ENCODE results near the gene CCDC144A.
"Not testable (repeated sequence)": the region's sequence is repeated elsewhere in the genome, so short reads cannot be mapped to it uniquely, and the experiment has no call there.

CCDC144A gene

GRCh38 chr17:16787851-16788250, 97.8 kb downstream of the CCDC144A start:
- not testable (repeated sequence) for H3K9me3 Mint-ChIP-seq; H3K27ac Mint-ChIP-seq; H3K4me3 Mint-ChIP-seq; H3K4me1 Mint-ChIP-seq (ENCODE audit: low read depth); DNase-seq (ENCODE audit: low spot score); H3K36me3 Mint-ChIP-seq (ENCODE audit: low read depth); H3K27me3 Mint-ChIP-seq (ENCODE audit: low read depth)

- not testable (repeated sequence) for DNase-seq (ENCODE audit: low spot score); H3K9me3 Mint-ChIP-seq; H3K27ac Mint-ChIP-seq; H3K4me3 Mint-ChIP-seq; H3K36me3 Mint-ChIP-seq (ENCODE audit: low read depth); H3K27me3 Mint-ChIP-seq (ENCODE audit: low read depth); H3K4me1 Mint-ChIP-seq (ENCODE audit: low read depth)
These were observed 99.0 kb downstream of the CCDC144A start for GRCh38 chr17:16788889-16789536.

GRCh38 chr17:16789622-16790021, 99.6 kb downstream of the CCDC144A start:
- not testable (repeated sequence) for H3K27ac Mint-ChIP-seq; H3K27me3 Mint-ChIP-seq (ENCODE audit: low read depth); H3K4me1 Mint-ChIP-seq (ENCODE audit: low read depth); H3K4me3 Mint-ChIP-seq; H3K9me3 Mint-ChIP-seq; DNase-seq (ENCODE audit: low spot score); H3K36me3 Mint-ChIP-seq (ENCODE audit: low read depth)

GRCh38 chr17:16790313-16790871, 100.4 kb downstream of the CCDC144A start:
- not testable (repeated sequence) for H3K4me3 Mint-ChIP-seq; H3K9me3 Mint-ChIP-seq; H3K36me3 Mint-ChIP-seq (ENCODE audit: low read depth); H3K27me3 Mint-ChIP-seq (ENCODE audit: low read depth); DNase-seq (ENCODE audit: low spot score); H3K27ac Mint-ChIP-seq; H3K4me1 Mint-ChIP-seq (ENCODE audit: low read depth)

GRCh38 chr17:16794215-16794614, 104.2 kb downstream of the CCDC144A start:
- not testable (repeated sequence) for H3K27ac Mint-ChIP-seq; H3K4me1 Mint-ChIP-seq (ENCODE audit: low read depth); H3K27me3 Mint-ChIP-seq (ENCODE audit: low read depth); DNase-seq (ENCODE audit: low spot score); H3K36me3 Mint-ChIP-seq (ENCODE audit: low read depth); H3K4me3 Mint-ChIP-seq; H3K9me3 Mint-ChIP-seq

GRCh38 chr17:16795894-16796293, 105.9 kb downstream of the CCDC144A start:
- not testable (repeated sequence) for H3K4me1 Mint-ChIP-seq (ENCODE audit: low read depth); H3K4me3 Mint-ChIP-seq; H3K36me3 Mint-ChIP-seq (ENCODE audit: low read depth); H3K9me3 Mint-ChIP-seq; DNase-seq (ENCODE audit: low spot score); H3K27ac Mint-ChIP-seq; H3K27me3 Mint-ChIP-seq (ENCODE audit: low read depth)

- H3K36me3 Mint-ChIP-seq (ENCODE audit: low read depth); H3K27me3 Mint-ChIP-seq (ENCODE audit: low read depth); H3K4me1 Mint-ChIP-seq (ENCODE audit: low read depth); H3K27ac Mint-ChIP-seq; H3K9me3 Mint-ChIP-seq; DNase-seq (ENCODE audit: low spot score); H3K4me3 Mint-ChIP-seq: not testable (repeated sequence)
These were observed 114.8 kb downstream of the CCDC144A start for GRCh38 chr17:16804851-16805250.

GRCh38 chr17:16806599-16806998, 116.6 kb downstream of the CCDC144A start:
- not testable (repeated sequence) for DNase-seq (ENCODE audit: low spot score); H3K4me3 Mint-ChIP-seq; H3K36me3 Mint-ChIP-seq (ENCODE audit: low read depth); H3K4me1 Mint-ChIP-seq (ENCODE audit: low read depth); H3K27me3 Mint-ChIP-seq (ENCODE audit: low read depth); H3K9me3 Mint-ChIP-seq; H3K27ac Mint-ChIP-seq

- not testable (repeated sequence) for H3K27ac Mint-ChIP-seq; DNase-seq (ENCODE audit: low spot score); H3K4me3 Mint-ChIP-seq; H3K4me1 Mint-ChIP-seq (ENCODE audit: low read depth); H3K9me3 Mint-ChIP-seq; H3K36me3 Mint-ChIP-seq (ENCODE audit: low read depth); H3K27me3 Mint-ChIP-seq (ENCODE audit: low read depth)
These were observed 117.6 kb downstream of the CCDC144A start for GRCh38 chr17:16807620-16808019.

- H3K36me3 Mint-ChIP-seq (ENCODE audit: low read depth); H3K4me3 Mint-ChIP-seq; H3K27ac Mint-ChIP-seq; H3K4me1 Mint-ChIP-seq (ENCODE audit: low read depth); H3K27me3 Mint-ChIP-seq (ENCODE audit: low read depth); DNase-seq (ENCODE audit: low spot score); H3K9me3 Mint-ChIP-seq: not testable (repeated sequence)
These were observed 120.2 kb downstream of the CCDC144A start for GRCh38 chr17:16810236-16810635.

- DNase-seq (ENCODE audit: low spot score); H3K36me3 Mint-ChIP-seq (ENCODE audit: low read depth); H3K27me3 Mint-ChIP-seq (ENCODE audit: low read depth); H3K4me3 Mint-ChIP-seq; H3K4me1 Mint-ChIP-seq (ENCODE audit: low read depth); H3K9me3 Mint-ChIP-seq; H3K27ac Mint-ChIP-seq: not testable (repeated sequence)
These were observed 122.1 kb downstream of the CCDC144A start for GRCh38 chr17:16812126-16812525.

- Mint-ChIP-seq H3K9me3 (no peaks in the 10 kb centered on the region), H3K27me3 (ENCODE audit: low read depth) (no peaks in the 10 kb centered on the region), H3K36me3 (ENCODE audit: low read depth) (no peaks in the 10 kb centered on the region), H3K27ac (no peak overlapping the region), H3K4me1 (ENCODE audit: low read depth) (no peaks in the 10 kb centered on the region), H3K4me3 (no peak overlapping the region)
- no peak for DNase-seq (ENCODE audit: low spot score)
These were observed 124.4 kb downstream of the CCDC144A start for GRCh38 chr17:16814439-16814838.

GRCh38 chr17:16817201-16817600, 127.2 kb downstream of the CCDC144A start:
- Mint-ChIP-seq H3K9me3 (no peaks in the 10 kb centered on the region), H3K36me3 (ENCODE audit: low read depth) (no peaks in the 10 kb centered on the region), H3K27ac (no peak overlapping the region), H3K4me1 (ENCODE audit: low read depth) (no peaks in the 10 kb centered on the region), H3K4me3 (no peak overlapping the region), H3K27me3 (ENCODE audit: low read depth) (no peaks in the 10 kb centered on the region)
- DNase-seq (ENCODE audit: low spot score): no peak

- H3K36me3 Mint-ChIP-seq (ENCODE audit: low read depth); H3K27ac Mint-ChIP-seq; H3K9me3 Mint-ChIP-seq; H3K4me1 Mint-ChIP-seq (ENCODE audit: low read depth); DNase-seq (ENCODE audit: low spot score); H3K27me3 Mint-ChIP-seq (ENCODE audit: low read depth); H3K4me3 Mint-ChIP-seq: not testable (repeated sequence)
These were observed 127.9 kb downstream of the CCDC144A start for GRCh38 chr17:16817940-16818339.

GRCh38 chr17:16818340-16818739, 128.3 kb downstream of the CCDC144A start:
- DNase-seq (ENCODE audit: low spot score): no peak
- no peaks in the 10 kb centered on the region for H3K9me3 Mint-ChIP-seq
- H3K4me3 Mint-ChIP-seq: no peak overlapping the region
- no peaks in the 10 kb centered on the region for H3K36me3 Mint-ChIP-seq (ENCODE audit: low read depth)
- no peaks in the 10 kb centered on the region for H3K4me1 Mint-ChIP-seq (ENCODE audit: low read depth)
- no peak overlapping the region for H3K27ac Mint-ChIP-seq
- no peaks in the 10 kb centered on the region for H3K27me3 Mint-ChIP-seq (ENCODE audit: low read depth)
